GM12873 (cell line): ENCODE measurements around the gene LRP5.

ENCODE experiments used
- TF ChIP-seq, protein P1 (sequence below): IDR thresholded peaks from 2 replicates; pipeline ENCODE4 v1.5.1; 2012; ENCODE audit warnings: low read depth, mild to moderate bottlenecking, moderate library complexity, low read length, control low read depth; ENCODE audit not compliant: insufficient read depth; ENCODE audit errors: missing control alignments

LRP5 gene

GRCh38 chr11:68328374-68329091 is 16.1 kb downstream of the LRP5 start:
- TF ChIP-seq, protein P1, sequence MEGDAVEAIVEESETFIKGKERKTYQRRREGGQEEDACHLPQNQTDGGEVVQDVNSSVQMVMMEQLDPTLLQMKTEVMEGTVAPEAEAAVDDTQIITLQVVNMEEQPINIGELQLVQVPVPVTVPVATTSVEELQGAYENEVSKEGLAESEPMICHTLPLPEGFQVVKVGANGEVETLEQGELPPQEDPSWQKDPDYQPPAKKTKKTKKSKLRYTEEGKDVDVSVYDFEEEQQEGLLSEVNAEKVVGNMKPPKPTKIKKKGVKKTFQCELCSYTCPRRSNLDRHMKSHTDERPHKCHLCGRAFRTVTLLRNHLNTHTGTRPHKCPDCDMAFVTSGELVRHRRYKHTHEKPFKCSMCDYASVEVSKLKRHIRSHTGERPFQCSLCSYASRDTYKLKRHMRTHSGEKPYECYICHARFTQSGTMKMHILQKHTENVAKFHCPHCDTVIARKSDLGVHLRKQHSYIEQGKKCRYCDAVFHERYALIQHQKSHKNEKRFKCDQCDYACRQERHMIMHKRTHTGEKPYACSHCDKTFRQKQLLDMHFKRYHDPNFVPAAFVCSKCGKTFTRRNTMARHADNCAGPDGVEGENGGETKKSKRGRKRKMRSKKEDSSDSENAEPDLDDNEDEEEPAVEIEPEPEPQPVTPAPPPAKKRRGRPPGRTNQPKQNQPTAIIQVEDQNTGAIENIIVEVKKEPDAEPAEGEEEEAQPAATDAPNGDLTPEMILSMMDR, result no peak

DNA sequence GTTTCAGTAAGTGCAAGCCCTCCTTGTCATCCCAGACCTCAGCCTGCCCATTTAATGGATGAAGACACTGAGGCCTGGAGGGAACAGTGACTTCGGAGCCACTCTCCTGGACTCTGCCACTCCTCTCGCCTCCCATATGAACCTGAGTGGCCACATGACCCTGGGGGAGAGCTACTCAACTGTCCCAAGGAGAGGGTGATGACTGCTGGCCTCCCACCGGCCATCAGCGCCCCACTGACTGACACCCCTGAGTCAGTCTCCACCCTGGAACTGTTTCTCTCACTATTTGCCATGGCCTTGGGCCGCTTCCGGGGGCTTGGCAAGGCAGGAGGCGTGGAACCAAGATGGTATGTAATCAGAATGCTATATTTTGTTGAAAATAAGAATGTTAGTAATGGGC is 17.1 kb downstream of the LRP5 start:
- TF ChIP-seq, protein P1, result no peak

- TF ChIP-seq, protein P1, result no peak
Measured at GRCh38 chr11:68329978-68330699, 17.7 kb downstream of the LRP5 start.

DNA sequence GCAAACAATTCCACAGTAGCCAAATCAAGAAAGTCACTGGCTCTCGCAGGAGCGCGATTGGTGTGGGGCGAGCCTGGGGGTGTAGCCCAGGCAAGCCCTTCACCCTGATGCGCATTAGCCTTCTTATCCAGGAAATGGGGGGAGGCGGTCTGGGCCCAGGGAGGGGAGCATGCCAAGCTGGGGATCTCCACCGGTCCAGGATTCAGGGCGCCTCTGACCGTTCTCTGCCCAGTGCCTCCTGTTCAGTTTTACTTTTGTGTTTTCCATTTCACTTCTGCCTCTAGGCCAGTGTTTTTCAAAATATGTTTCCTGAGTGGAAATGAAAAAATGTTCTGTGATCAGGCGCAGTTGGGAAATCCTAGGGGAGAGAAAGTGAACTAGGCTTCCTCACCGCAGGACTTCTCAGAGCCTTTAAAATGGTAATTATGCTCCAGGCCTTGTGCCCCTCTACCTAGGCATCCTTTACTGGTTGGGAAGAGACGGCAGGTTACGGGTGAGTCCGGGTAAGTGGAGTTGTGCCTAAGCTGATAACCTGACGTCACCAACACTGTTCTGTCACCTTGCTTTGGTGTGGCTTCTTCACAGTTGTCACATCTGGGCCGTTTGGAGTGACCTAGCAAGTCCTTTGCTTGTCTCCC is 18.4 kb downstream of the LRP5 start:
- TF ChIP-seq, protein P1, result no peak

- TF ChIP-seq, protein P1, result no peak
Measured at GRCh38 chr11:68331338-68331947, 19.1 kb downstream of the LRP5 start.

DNA sequence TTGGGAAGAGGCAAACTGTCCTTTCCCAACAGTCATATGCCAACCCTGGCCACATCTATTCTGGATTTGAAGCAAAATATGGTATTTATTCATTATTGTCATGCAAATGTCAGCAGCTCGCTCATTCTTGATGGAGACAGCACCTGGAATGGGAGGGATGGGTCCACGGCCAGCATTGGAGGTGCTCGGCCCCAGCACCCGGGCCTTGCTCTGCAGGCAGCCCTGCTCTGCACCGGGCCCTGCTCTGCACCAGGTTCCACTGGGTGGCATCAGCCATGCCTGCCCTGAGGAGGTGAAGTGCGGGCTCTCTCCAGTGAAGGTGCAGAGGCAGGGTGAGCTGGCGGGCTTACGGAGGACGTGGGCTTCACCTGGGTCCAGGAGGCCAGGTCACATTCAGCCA is 19.8 kb downstream of the LRP5 start:
- TF ChIP-seq, protein P1, result no peak

- TF ChIP-seq, protein P1, result no peak
Measured at GRCh38 chr11:68333173-68333572, 20.8 kb downstream of the LRP5 start.
